HCT116 (cell line): Measurements from ENCODE around the gene DAP. TPM values are rescaled to one million over a fixed set of nuclear protein-coding genes. Genes with fewer than 3 reads are reported as not detected.
"Not testable (repeated sequence)": the region's sequence is repeated elsewhere in the genome, so short reads cannot be mapped to it uniquely, and the experiment has no call there.

Source experiments
- ATAC-seq: fragments of 200-7000 bp; cut with Tn5 transposase; 2 replicates; pipeline ENCODE4 v1.9.1; 2020; ENCODE audit warnings: mild to moderate bottlenecking, moderate library complexity
- BruUV-seq: library from RNA; stranded (reverse); fragments of 400-500 nt; replicated peaks from 2 replicates; lab custom pipeline; 2021; lab: Mats Ljungman, UMichigan
- CTCF ChIA-PET: fragments of 300-600 bp; sonication (Branson Sonifier 250); formaldehyde crosslinking; loops from one replicate; lab custom pipeline; 2021; ENCODE audit warnings: antibody characterized with exemption; lab: Charles Lee
- POLR2A ChIA-PET: fragments of 300-600, 350-600 bp; sonication (Branson Sonifier 250); formaldehyde crosslinking; loops from one replicate; lab custom pipeline; 2021; ENCODE audit warnings: antibody characterized with exemption; lab: Charles Lee
- RAD21 ChIA-PET, 2 experiments: fragments of 300-600 bp; sonication (Branson Sonifier 250); formaldehyde crosslinking; loops; one replicate each; lab custom pipeline; 2023; ENCODE audit warnings: low total read pairs in 2 of 2; ENCODE audit not compliant: uncharacterized antibody in 2 of 2, unreplicated experiment in 2 of 2, low non-redundant PET in 1 of 2; lab: Charles Lee
- DNase-seq: peaks from one replicate; pipeline ENCODE4 v3.0.0-alpha.2; 2010; ENCODE audit warnings: low read depth, low spot score
- H2AFZ ChIP-seq: fragments of 200-600 bp; shearing (Covaris generic), sonication (generic); 2 replicates; pipeline ENCODE4 v1.6.1; 2017; ENCODE audit warnings: low read depth, mixed run types, mixed read lengths, antibody characterized with exemption, low read length; ENCODE audit not compliant: poor library complexity, severe bottlenecking
- H3K27ac ChIP-seq: 2 replicates; pipeline ENCODE4 v1.5.1; 2012; ENCODE audit warnings: low read depth, low read length
- H3K27me3 ChIP-seq: fragments of 200-600 bp; sonication (generic); 2 replicates; pipeline ENCODE4 v1.6.1; 2016; ENCODE audit warnings: mixed run types, low read length, mixed read lengths; ENCODE audit not compliant: insufficient read depth
- H3K36me3 ChIP-seq, 2 experiments: fragments of 200-500 bp in 1 of 2; fragments of 200-600 bp in 1 of 2; sonication (Bioruptor generic) in 1 of 2; sonication (generic) in 1 of 2; 2 replicates each; pipeline versions ENCODE4 v1.5.1 to v1.6.1; 2014 to 2016; ENCODE audit warnings: low read length in 2 of 2, inconsistent platforms in 1 of 2, mixed read lengths in 1 of 2, mixed run types in 1 of 2; ENCODE audit not compliant: insufficient read depth in 2 of 2, control insufficient read depth in 1 of 2
- H3K4me1 ChIP-seq, 2 experiments: fragments of 200-600 bp in 1 of 2; sonication (generic) in 1 of 2; 2 replicates each; pipeline versions ENCODE4 v1.5.1 to v1.6.1; 2012 to 2017; ENCODE audit warnings: low read length in 2 of 2, inconsistent platforms in 1 of 2, mild to moderate bottlenecking in 1 of 2, mixed read lengths in 1 of 2, mixed run types in 1 of 2, moderate library complexity in 1 of 2; ENCODE audit not compliant: insufficient read depth in 2 of 2, control insufficient read depth in 1 of 2
- H3K4me2 ChIP-seq: fragments of 200-600 bp; sonication (generic); 2 replicates; pipeline ENCODE4 v1.6.1; 2017; ENCODE audit warnings: mixed run types, low read length, mixed read lengths
- H3K4me3 ChIP-seq, 2 experiments: fragments of 200-600 bp in 1 of 2; sonication (generic) in 1 of 2; replicated peaks in 1 of 2; 2 replicates each; pipeline ENCODE4 v1.5.1; 2011 to 2016; ENCODE audit warnings: low read length in 2 of 2, control low read depth in 1 of 2, low read depth in 1 of 2, mild to moderate bottlenecking in 1 of 2, mixed read lengths in 1 of 2, mixed run types in 1 of 2
- H3K79me2 ChIP-seq: fragments of 200-600 bp; sonication (generic); 2 replicates; pipeline ENCODE4 v1.6.1; 2017; ENCODE audit warnings: mild to moderate bottlenecking, mixed run types, low read length, moderate library complexity, mixed read lengths; ENCODE audit not compliant: insufficient read depth
- H3K9ac ChIP-seq: fragments of 200-600 bp; sonication (generic); 2 replicates; pipeline ENCODE4 v1.6.1; 2016; ENCODE audit warnings: low read length, mixed read lengths
- H3K9me2 ChIP-seq: fragments of 200-600 bp; sonication (generic), shearing (Covaris generic); 2 replicates; pipeline ENCODE4 v1.6.1; 2017; ENCODE audit warnings: mixed run types, mild to moderate bottlenecking, moderate library complexity; ENCODE audit not compliant: insufficient read depth
- H3K9me3 ChIP-seq, 2 experiments: fragments of 200-500 bp in 1 of 2; fragments of 200-600 bp in 1 of 2; sonication (Bioruptor generic) in 1 of 2; sonication (generic) in 1 of 2; 2 replicates each; pipeline ENCODE4 v1.6.1; 2014 to 2017; ENCODE audit warnings: low read length in 2 of 2, mixed read lengths in 2 of 2, inconsistent platforms in 1 of 2, low read depth in 1 of 2, mild to moderate bottlenecking in 1 of 2, mixed run types in 1 of 2, moderate library complexity in 1 of 2; ENCODE audit not compliant: control insufficient read depth in 1 of 2, insufficient read depth in 1 of 2
- H4K20me1 ChIP-seq: fragments of 200-600 bp; sonication (generic), shearing (Covaris generic); 2 replicates; pipeline ENCODE4 v1.6.1; 2017; ENCODE audit warnings: mixed run types, mild to moderate bottlenecking, moderate library complexity; ENCODE audit not compliant: insufficient read depth
- SRF ChIP-seq: IDR thresholded peaks from 2 replicates; pipeline ENCODE4 v1.6.1; 2012; ENCODE audit warnings: low read depth
- intact Hi-C: fragments of 100-400 bp; cut with micrococcal nuclease; formaldehyde crosslinking; loops from 2 replicates; pipeline ENCODE4 v1.10.0; 2022
- total RNA-seq: library from RNA; stranded (reverse); gene quantifications from one replicate; pipeline ENCODE4 v1.2.1, GENCODE V29; 2021; ENCODE audit not compliant: unreplicated experiment

The DAP gene
- total RNA-seq, 1 experiment from 2014 or later, result 59.1 TPM

- ATAC-seq, H3K9me2 ChIP-seq, POLR2A ChIA-PET, H3K4me2 ChIP-seq, H3K27ac ChIP-seq, BruUV-seq, CTCF ChIA-PET, H3K27me3 ChIP-seq, H3K9ac ChIP-seq, H4K20me1 ChIP-seq, DNase-seq, H2AFZ ChIP-seq, intact Hi-C loops, H3K4me3 ChIP-seq, RAD21 ChIA-PET, H3K36me3 ChIP-seq, H3K9me3 ChIP-seq: not testable (repeated sequence)
- peaks cover 42% of the 10 kb centered on the region; the same call in 1 of the 2 replicates for H3K79me2 ChIP-seq
- peaks cover 0 to 24% of the 10 kb centered on the region in 2 experiments; a peak in 2 of 4 replicates for H3K4me1 ChIP-seq
These were observed 122.3 kb downstream of the DAP start for GRCh38 chr5:10638723-10639122.

DNA sequence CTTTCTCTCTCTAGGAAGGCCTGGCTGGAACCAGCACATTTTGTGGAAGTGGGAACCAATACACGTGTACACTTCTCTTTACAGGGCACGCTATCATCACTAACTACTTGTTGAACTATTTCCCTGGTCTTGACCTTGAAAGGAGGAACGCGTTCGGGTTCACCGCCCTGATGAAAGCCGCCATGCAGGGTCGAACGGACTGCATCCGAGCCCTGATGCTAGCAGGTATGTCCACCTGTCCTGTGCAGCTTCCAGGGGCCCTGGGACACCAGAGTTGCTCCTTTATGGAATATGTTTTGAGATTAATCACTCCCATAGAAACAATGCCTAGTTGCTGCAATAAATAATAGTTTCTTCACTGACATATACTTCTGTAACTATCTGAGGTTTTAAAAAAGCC lies 123.1 kb downstream of the DAP start:
- peaks cover 0 to 32% of the 10 kb centered on the region in 2 experiments; a peak in 2 of 4 replicates for H3K4me1 ChIP-seq
- no peak for TF ChIP-seq SRF
- TF ChIP-seq, all 23 proteins: peak for 0
- no TSS peak for BruUV-seq
- intact Hi-C loops, result no loop called here
- CTCF ChIA-PET, result no interaction called here
- H3K36me3 ChIP-seq, result peaks cover 0 to 5% of the 10 kb centered on the region in 2 experiments; a peak in 1 of 4 replicates
- POLR2A ChIA-PET, result no interaction called here
- H3K9me3 ChIP-seq, result no peaks in the 10 kb centered on the region; a peak in 1 of 4 replicates
- H2AFZ ChIP-seq, result no peak overlapping the region
- H3K9me2 ChIP-seq, result no peaks in the 10 kb centered on the region
- no peaks in the 10 kb centered on the region for H3K27me3 ChIP-seq
- no peak for DNase-seq
- no peaks in the 10 kb centered on the region for H4K20me1 ChIP-seq
- H3K4me2 ChIP-seq, result no peak overlapping the region
- H3K79me2 ChIP-seq, result peaks cover 50% of the 10 kb centered on the region; the same call in 1 of the 2 replicates
- RAD21 ChIA-PET, result no interaction called here
- no peak overlapping the region for H3K9ac ChIP-seq
- no peak overlapping the region for H3K4me3 ChIP-seq
- ATAC-seq, result no peak
- H3K27ac ChIP-seq, result no peak overlapping the region
